Mesendoderm (in vitro differentiated cells): ENCODE data around the gene ERN1.

Source experiments
- DNase-seq: peaks from one replicate; pipeline ENCODE4 v3.0.0; 2013
- H2AK5ac ChIP-seq: 2 replicates; pipeline ENCODE4 v1.6.1; 2013; ENCODE audit warnings: low read length, inconsistent platforms
- H2BK120ac ChIP-seq: 2 replicates; pipeline ENCODE4 v1.6.1; 2013; ENCODE audit warnings: low read depth, mild to moderate bottlenecking, low read length, moderate library complexity, mixed read lengths
- H2BK15ac ChIP-seq: replicated peaks from 2 replicates; pipeline ENCODE4 v1.6.1; 2013; ENCODE audit warnings: low read depth, mild to moderate bottlenecking, moderate library complexity
- H2BK5ac ChIP-seq: 2 replicates; pipeline ENCODE4 v1.6.1; 2013; ENCODE audit warnings: low read length, inconsistent platforms
- H3K18ac ChIP-seq: 2 replicates; pipeline ENCODE4 v1.6.1; 2013; ENCODE audit warnings: mild to moderate bottlenecking, low read length, mixed read lengths
- H3K23ac ChIP-seq: one replicate; pipeline ENCODE4 v1.6.1; 2013; ENCODE audit warnings: low read length
- H3K27ac ChIP-seq: 2 replicates; pipeline ENCODE4 v1.5.1; 2013; ENCODE audit warnings: low read depth, mild to moderate bottlenecking, inconsistent platforms, low read length, moderate library complexity
- H3K27me3 ChIP-seq: 2 replicates; pipeline ENCODE4 v1.6.1; 2013; ENCODE audit warnings: low read length, control low read depth, mild to moderate bottlenecking, inconsistent platforms; ENCODE audit not compliant: insufficient read depth, poor library complexity
- H3K36me3 ChIP-seq: 2 replicates; pipeline ENCODE4 v1.6.1; 2013; ENCODE audit warnings: low read length, inconsistent platforms; ENCODE audit not compliant: control insufficient read depth, insufficient read depth
- H3K4ac ChIP-seq: one replicate; pipeline ENCODE4 v1.6.1; 2013; ENCODE audit warnings: low read depth, mild to moderate bottlenecking, low read length, moderate library complexity
- H3K4me1 ChIP-seq: 2 replicates; pipeline ENCODE4 v1.6.1; 2013; ENCODE audit warnings: low read depth, low read length, inconsistent platforms; ENCODE audit not compliant: control insufficient read depth
- H3K4me2 ChIP-seq: 2 replicates; pipeline ENCODE4 v1.6.1; 2013; ENCODE audit warnings: low read length
- H3K4me3 ChIP-seq: 2 replicates; pipeline ENCODE4 v1.5.1; 2013; ENCODE audit warnings: mild to moderate bottlenecking, low read length
- H3K56ac ChIP-seq: one replicate; pipeline ENCODE4 v1.6.1; 2013; ENCODE audit warnings: low read length
- H3K79me1 ChIP-seq: 2 replicates; pipeline ENCODE4 v1.6.1; 2013; ENCODE audit warnings: low read length, inconsistent platforms
- H3K79me2 ChIP-seq: 2 replicates; pipeline ENCODE4 v1.6.1; 2013; ENCODE audit warnings: mild to moderate bottlenecking, low read length; ENCODE audit not compliant: control insufficient read depth, insufficient read depth
- H3K9ac ChIP-seq: 2 replicates; pipeline ENCODE4 v1.6.1; 2013; ENCODE audit warnings: low read length, inconsistent platforms
- H4K5ac ChIP-seq: one replicate; pipeline ENCODE4 v1.6.1; 2013; ENCODE audit warnings: low read length
- H4K8ac ChIP-seq: one replicate; pipeline ENCODE4 v1.6.1; 2013; ENCODE audit warnings: low read depth, mild to moderate bottlenecking, control low read depth, low read length, moderate library complexity
- whole genome bisulfite sequencing: extraction: QIAGEN DNeasy Blood & Tissue Kit; methylation state at CpG from one replicate; pipeline ENCODE4 v1.1.7; 2013; ENCODE audit warnings: low lambda C conversion rate, missing lambda C conversion rate; ENCODE audit not compliant: insufficient coverage; ENCODE audit errors: extremely low coverage; 5-methylcytosine and 5-hydroxymethylcytosine counted together

ERN1 gene

GRCh38 chr17:64015447-64015846 lies 114.5 kb downstream of the ERN1 start:
- no peak overlapping the region for H4K8ac ChIP-seq
- no peak overlapping the region for H2AK5ac ChIP-seq
- no peak overlapping the region for H3K4ac ChIP-seq
- no peak overlapping the region for H3K9ac ChIP-seq
- no peaks in the 10 kb centered on the region for H3K27me3 ChIP-seq
- H3K4me3 ChIP-seq, result no peak overlapping the region
- no peak overlapping the region for H2BK5ac ChIP-seq
- no peaks in the 10 kb centered on the region for H3K79me2 ChIP-seq
- H4K5ac ChIP-seq, result no peak overlapping the region
- no peak overlapping the region for H2BK120ac ChIP-seq
- no peak overlapping the region for H3K23ac ChIP-seq
- no peak overlapping the region for H3K18ac ChIP-seq
- H3K56ac ChIP-seq, result no peak overlapping the region
- no peaks in the 10 kb centered on the region for H3K36me3 ChIP-seq
- no peaks in the 10 kb centered on the region for H3K4me1 ChIP-seq
- H2BK15ac ChIP-seq, result no peak overlapping the region
- no peak overlapping the region for H3K27ac ChIP-seq
- no peaks in the 10 kb centered on the region for H3K79me1 ChIP-seq
- no CpG with 5 or more reads among the region's 6 CpGs for WGBS
- no peak for DNase-seq
- no peak overlapping the region for H3K4me2 ChIP-seq

GRCh38 chr17:64009571-64010402 lies 120.2 kb downstream of the ERN1 start:
- Histone ChIP-seq H3K56ac (no peak overlapping the region), H3K79me1 (no peaks in the 10 kb centered on the region), H4K8ac (no peak overlapping the region), H3K23ac (no peak overlapping the region), H3K4ac (no peak overlapping the region), H3K79me2 (no peaks in the 10 kb centered on the region), H3K4me3 (no peak overlapping the region), H3K4me1 (no peaks in the 10 kb centered on the region), H2AK5ac (no peak overlapping the region), H3K27ac (no peak overlapping the region), H3K27me3 (no peaks in the 10 kb centered on the region), H2BK15ac (no peak overlapping the region), H4K5ac (no peak overlapping the region), H2BK5ac (no peak overlapping the region), H3K9ac (no peak overlapping the region), H3K36me3 (no peaks in the 10 kb centered on the region), H2BK120ac (no peak overlapping the region), H3K18ac (no peak overlapping the region), H3K4me2 (no peak overlapping the region)
- WGBS, result no CpG with 5 or more reads among the region's 8 CpGs
- no peak for DNase-seq

GRCh38 chr17:64008830-64009229 lies 121.1 kb downstream of the ERN1 start:
- Histone ChIP-seq H4K8ac (no peak overlapping the region), H3K4me3 (no peak overlapping the region), H3K79me2 (no peaks in the 10 kb centered on the region), H3K27ac (no peak overlapping the region), H3K56ac (no peak overlapping the region), H3K9ac (no peak overlapping the region), H2BK120ac (no peak overlapping the region), H3K27me3 (no peaks in the 10 kb centered on the region), H3K36me3 (no peaks in the 10 kb centered on the region), H3K4me2 (no peak overlapping the region), H2AK5ac (no peak overlapping the region), H3K4ac (no peak overlapping the region), H3K23ac (no peak overlapping the region), H4K5ac (no peak overlapping the region), H3K18ac (no peak overlapping the region), H2BK5ac (no peak overlapping the region), H2BK15ac (no peak overlapping the region), H3K4me1 (no peaks in the 10 kb centered on the region), H3K79me1 (no peaks in the 10 kb centered on the region)
- DNase-seq, result no peak
- WGBS, result no CpG with 5 or more reads among the region's 4 CpGs

GRCh38 chr17:64008346-64008745 lies 121.6 kb downstream of the ERN1 start:
- H3K79me1 ChIP-seq, result no peaks in the 10 kb centered on the region
- H3K36me3 ChIP-seq, result no peaks in the 10 kb centered on the region
- no CpG with 5 or more reads among the region's 5 CpGs for WGBS
- no peak overlapping the region for H3K4me2 ChIP-seq
- H4K8ac ChIP-seq, result no peak overlapping the region
- no peak overlapping the region for H3K27ac ChIP-seq
- H3K56ac ChIP-seq, result no peak overlapping the region
- DNase-seq, result no peak
- no peak overlapping the region for H3K9ac ChIP-seq
- no peak overlapping the region for H4K5ac ChIP-seq
- no peaks in the 10 kb centered on the region for H3K27me3 ChIP-seq
- no peaks in the 10 kb centered on the region for H3K79me2 ChIP-seq
- no peak overlapping the region for H2BK15ac ChIP-seq
- no peak overlapping the region for H2BK120ac ChIP-seq
- no peak overlapping the region for H3K4me3 ChIP-seq
- H3K23ac ChIP-seq, result no peak overlapping the region
- H2AK5ac ChIP-seq, result no peak overlapping the region
- no peak overlapping the region for H2BK5ac ChIP-seq
- H3K4ac ChIP-seq, result no peak overlapping the region
- H3K18ac ChIP-seq, result no peak overlapping the region
- no peaks in the 10 kb centered on the region for H3K4me1 ChIP-seq

- no peak overlapping the region for H2BK120ac ChIP-seq
- no peak overlapping the region for H2BK5ac ChIP-seq
- no peak overlapping the region for H3K9ac ChIP-seq
- no peaks in the 10 kb centered on the region for H3K4me1 ChIP-seq
- H3K79me1 ChIP-seq, result no peaks in the 10 kb centered on the region
- no peaks in the 10 kb centered on the region for H3K36me3 ChIP-seq
- no peak overlapping the region for H3K56ac ChIP-seq
- no CpG with 5 or more reads among the region's 5 CpGs for WGBS
- no peak overlapping the region for H3K4me2 ChIP-seq
- H3K4me3 ChIP-seq, result no peak overlapping the region
- no peak overlapping the region for H2BK15ac ChIP-seq
- H3K27ac ChIP-seq, result no peak overlapping the region
- no peaks in the 10 kb centered on the region for H3K27me3 ChIP-seq
- H3K23ac ChIP-seq, result no peak overlapping the region
- no peak overlapping the region for H2AK5ac ChIP-seq
- H3K4ac ChIP-seq, result no peak overlapping the region
- DNase-seq, result no peak
- no peaks in the 10 kb centered on the region for H3K79me2 ChIP-seq
- no peak overlapping the region for H4K8ac ChIP-seq
- no peak overlapping the region for H3K18ac ChIP-seq
- no peak overlapping the region for H4K5ac ChIP-seq
Measured at GRCh38 chr17:64007838-64008282, 122.1 kb downstream of the ERN1 start.
